ENCODE measurements around the gene SERTAD1. TPM values are rescaled to one million over a fixed set of nuclear protein-coding genes. Genes with fewer than 3 reads are reported as not detected.
"Not testable (repeated sequence)": the region's sequence is repeated elsewhere in the genome, so short reads cannot be mapped to it uniquely, and the experiment has no call there.

Gene SERTAD1
- total and polyA plus RNA-seq, 9 donors: 2.3 to 15.2 (median 11.1) TPM

DNA sequence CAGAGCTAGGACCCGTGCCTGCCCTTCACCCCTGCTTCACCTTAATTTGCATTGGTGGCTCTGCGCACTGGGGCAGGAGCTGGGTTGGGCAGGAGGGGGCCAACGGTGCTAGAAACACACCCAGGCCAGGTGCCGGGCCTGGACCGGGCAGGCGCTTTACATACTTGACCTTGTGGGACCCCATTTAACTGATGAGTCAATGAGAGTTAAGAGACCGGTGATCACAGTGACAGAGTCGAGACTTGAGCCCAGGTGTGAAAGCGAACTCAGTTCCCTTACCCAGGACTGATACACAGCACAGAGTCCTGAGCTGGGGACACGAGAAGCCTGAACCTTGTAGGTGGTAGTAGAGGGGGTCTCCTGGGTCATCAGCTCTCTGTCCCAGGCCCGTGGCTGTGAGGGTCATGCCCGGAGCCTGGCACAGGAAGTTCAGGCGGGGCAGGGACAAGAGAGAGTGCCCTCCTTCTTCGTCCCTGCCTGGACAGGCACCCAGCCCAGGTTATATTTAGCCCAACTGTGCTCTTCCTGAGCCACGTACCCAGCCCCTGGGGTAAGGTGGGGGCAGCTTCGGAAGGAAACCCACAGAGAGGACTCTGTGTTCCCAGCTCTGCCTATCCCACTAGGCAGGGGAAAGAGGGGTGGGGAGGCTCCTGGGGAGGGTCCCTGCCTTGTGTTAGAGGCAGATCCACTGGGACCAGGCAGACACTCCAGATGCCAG, 14.5 kb downstream of the SERTAD1 start:
- Histone ChIP-seq H3K9me3 (no peaks in the 10 kb centered on the region), H3K4me3 (no peak overlapping the region), H3K27ac (no peak overlapping the region), H3K4me1 (ENCODE audit: insufficient read depth) (no peaks in the 10 kb centered on the region), H3K27me3 (no peaks in the 10 kb centered on the region), H3K36me3 (no peaks in the 10 kb centered on the region)
- TF ChIP-seq POLR2A (IDR thresholded peaks at IDR 0.05) (no peak), EP300 (IDR thresholded peaks at IDR 0.05) (no peak)
- TF ChIP-seq, protein P1, sequence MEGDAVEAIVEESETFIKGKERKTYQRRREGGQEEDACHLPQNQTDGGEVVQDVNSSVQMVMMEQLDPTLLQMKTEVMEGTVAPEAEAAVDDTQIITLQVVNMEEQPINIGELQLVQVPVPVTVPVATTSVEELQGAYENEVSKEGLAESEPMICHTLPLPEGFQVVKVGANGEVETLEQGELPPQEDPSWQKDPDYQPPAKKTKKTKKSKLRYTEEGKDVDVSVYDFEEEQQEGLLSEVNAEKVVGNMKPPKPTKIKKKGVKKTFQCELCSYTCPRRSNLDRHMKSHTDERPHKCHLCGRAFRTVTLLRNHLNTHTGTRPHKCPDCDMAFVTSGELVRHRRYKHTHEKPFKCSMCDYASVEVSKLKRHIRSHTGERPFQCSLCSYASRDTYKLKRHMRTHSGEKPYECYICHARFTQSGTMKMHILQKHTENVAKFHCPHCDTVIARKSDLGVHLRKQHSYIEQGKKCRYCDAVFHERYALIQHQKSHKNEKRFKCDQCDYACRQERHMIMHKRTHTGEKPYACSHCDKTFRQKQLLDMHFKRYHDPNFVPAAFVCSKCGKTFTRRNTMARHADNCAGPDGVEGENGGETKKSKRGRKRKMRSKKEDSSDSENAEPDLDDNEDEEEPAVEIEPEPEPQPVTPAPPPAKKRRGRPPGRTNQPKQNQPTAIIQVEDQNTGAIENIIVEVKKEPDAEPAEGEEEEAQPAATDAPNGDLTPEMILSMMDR (IDR thresholded peaks at IDR 0.05): no peak
- DNase-seq: peak in 2 of 5 donors; percentile 15 to 21
- WGBS, 3 donors: 59 to 65% (median 61%) methylated on average over 16 of the region's 16 CpGs
- intact Hi-C loops (cut with DNase I): no loop called here

DNA sequence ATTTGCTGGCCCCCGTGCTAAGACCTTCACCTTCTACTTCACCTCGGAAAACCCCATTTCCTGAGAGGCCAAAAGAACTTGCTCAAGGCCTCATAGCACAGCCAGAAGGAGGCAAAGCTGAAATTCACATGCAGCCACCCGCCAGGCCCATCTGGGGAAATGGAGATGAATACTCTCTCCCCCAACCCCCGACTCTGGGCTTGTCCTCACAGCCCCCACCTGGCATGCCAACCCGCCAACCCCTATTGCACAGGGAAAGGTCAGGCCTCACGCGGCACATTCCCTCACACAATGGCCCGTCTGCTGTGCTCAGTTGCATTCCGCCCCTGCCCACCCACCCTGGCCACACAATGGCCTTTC, 15.8 kb downstream of the SERTAD1 start:
- TF ChIP-seq EP300 (IDR thresholded peaks at IDR 0.05): no peak
- no peak for TF ChIP-seq POLR2A (IDR thresholded peaks at IDR 0.05)
- TF ChIP-seq, protein P1 (IDR thresholded peaks at IDR 0.05): no peak
- H3K9me3 ChIP-seq: no peaks in the 10 kb centered on the region
- H3K27ac ChIP-seq: no peak overlapping the region
- WGBS, 3 donors: 68 to 71% (median 69%) methylated on average over 9 of the region's 9 CpGs
- no peaks in the 10 kb centered on the region for H3K4me1 ChIP-seq (ENCODE audit: insufficient read depth)
- peak in 1 of 5 donors; percentile 19 for DNase-seq
- no peaks in the 10 kb centered on the region for H3K36me3 ChIP-seq
- H3K4me3 ChIP-seq: no peak overlapping the region
- intact Hi-C loops (cut with DNase I): no loop called here
- H3K27me3 ChIP-seq: no peaks in the 10 kb centered on the region

DNA sequence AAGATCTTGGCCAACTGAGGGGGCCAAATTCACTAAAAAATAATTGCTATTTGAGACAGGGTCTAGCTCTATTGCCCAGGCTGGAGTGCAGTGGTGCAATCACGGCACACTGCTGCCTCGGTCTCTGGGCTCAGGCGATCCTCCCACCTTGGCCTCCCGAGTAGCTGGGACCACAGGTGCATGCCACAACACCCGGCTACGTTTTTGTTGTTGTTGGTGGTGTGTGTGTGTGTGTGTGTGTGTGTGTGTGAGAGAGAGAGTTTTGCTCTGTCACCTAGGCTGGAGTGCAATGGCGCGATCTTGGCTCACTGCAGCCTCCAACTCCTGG, 17.2 kb downstream of the SERTAD1 start:
- H3K27ac ChIP-seq; H3K27me3 ChIP-seq; H3K4me3 ChIP-seq; DNase-seq; H3K9me3 ChIP-seq; intact Hi-C loops (cut with DNase I); H3K36me3 ChIP-seq; H3K4me1 ChIP-seq (ENCODE audit: insufficient read depth): not testable (repeated sequence)
- 65 to 76% (median 73%) methylated on average over 8 of the region's 8 CpGs for WGBS, 3 donors

DNA sequence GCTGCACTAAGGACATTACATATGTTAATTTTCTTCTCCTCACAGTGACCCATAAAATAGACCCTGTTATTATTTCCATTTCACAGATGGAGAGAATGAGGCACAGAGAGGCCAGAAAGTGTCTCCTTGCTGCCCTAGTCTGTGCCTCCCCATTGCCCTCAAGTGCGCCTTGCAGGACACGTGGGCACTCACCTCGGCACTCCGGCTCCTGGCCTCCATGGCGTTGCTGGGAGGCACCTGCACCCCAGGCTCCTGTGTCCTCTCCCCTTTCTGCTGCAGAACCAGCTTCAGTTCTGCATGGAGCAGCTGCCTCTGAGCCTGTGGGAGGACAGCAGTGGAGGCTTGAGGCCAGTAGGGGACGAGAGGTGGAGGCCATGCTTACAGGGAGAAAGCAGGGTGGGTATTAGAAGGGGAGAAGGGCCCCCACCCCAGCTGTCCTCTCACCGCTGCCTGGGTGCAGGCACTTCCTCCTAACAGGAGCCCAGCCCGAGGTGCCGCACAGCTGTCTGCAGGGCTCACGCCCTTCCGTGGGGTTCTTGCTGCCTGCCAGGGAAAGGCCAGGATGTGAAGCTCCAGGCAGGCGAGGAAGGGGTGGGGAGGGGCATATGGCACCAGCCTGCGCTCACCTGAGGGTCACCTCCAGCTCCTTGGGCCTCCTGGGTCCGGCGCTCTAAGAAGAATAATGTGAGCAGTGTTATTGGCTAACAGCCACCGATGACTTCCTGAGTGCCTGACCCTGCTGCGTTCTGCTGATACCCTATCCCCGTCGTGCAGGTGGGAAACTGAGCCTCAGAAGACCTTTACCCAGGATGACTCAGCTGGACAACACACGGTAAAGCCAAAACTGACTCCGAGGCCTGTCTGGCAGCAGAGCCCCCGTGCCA, 17.8 kb downstream of the SERTAD1 start:
- Histone ChIP-seq H3K9me3 (no peaks in the 10 kb centered on the region), H3K4me1 (ENCODE audit: insufficient read depth) (no peaks in the 10 kb centered on the region), H3K36me3 (no peaks in the 10 kb centered on the region), H3K27me3 (no peaks in the 10 kb centered on the region), H3K4me3 (no peak overlapping the region), H3K27ac (no peak overlapping the region)
- 40 to 55% (median 48%) methylated on average over 22 of the region's 22 CpGs for WGBS, 3 donors
- DNase-seq: peak in 1 of 5 donors; percentile 19
- intact Hi-C loops (cut with DNase I): no loop called here
- TF ChIP-seq, protein P1 (IDR thresholded peaks at IDR 0.05): no peak
- TF ChIP-seq POLR2A (IDR thresholded peaks at IDR 0.05) (no peak), EP300 (IDR thresholded peaks at IDR 0.05) (no peak)
